ENCODE data around the gene SLC33A1. TPM values are rescaled to one million over a fixed set of nuclear protein-coding genes. Genes with fewer than 3 reads are reported as not detected.
A peak's percentile ranks its signal among the peaks of the same experiment; 100 is the strongest.

Gene SLC33A1
- total and polyA plus RNA-seq, 2 of the 13 experiments (the other 11 are each of a cell fraction or from before 2014, with no cell fraction given), result 20.0 to 32.1 TPM

GRCh38 chr3:155859859-155860258, 5.6 kb upstream of the SLC33A1 start (continued):
- TF ChIP-seq PAXIP1 (CRISPR knock-in tag; conservative IDR thresholded peaks at IDR 0.05), result no peak
- no peak for TF ChIP-seq DMAP1 (CRISPR knock-in tag; IDR thresholded peaks at IDR 0.05)
- TF ChIP-seq ETV6 (CRISPR knock-in tag; conservative IDR thresholded peaks at IDR 0.05), result no peak
- TF ChIP-seq ZGPAT (CRISPR knock-in tag; IDR thresholded peaks at IDR 0.05), result 0 out of 2 replicates have a peak, but pooled peaks have one; percentile 13
- peak; percentile 29; the same call in 1 of the 2 replicates for TF ChIP-seq FOXJ3 (CRISPR knock-in tag; IDR thresholded peaks at IDR 0.05; ENCODE audit: borderline replicate concordance)
- no peak for TF ChIP-seq ZNF747 (CRISPR knock-in tag; IDR thresholded peaks at IDR 0.05; ENCODE audit: borderline replicate concordance)
